HEK293 (cell line): Measurements from ENCODE around the gene ACADVL.

Source experiments
- GLIS1 ChIP-seq: fragments of 450-650 bp; formaldehyde crosslinking; IDR thresholded peaks from 2 replicates; pipeline ENCODE4 v1.5.1; 2016; ENCODE audit warnings: missing biosample characterization, missing genetic modification characterization
- SP7 ChIP-seq: fragments of 450-650 bp; formaldehyde crosslinking; IDR thresholded peaks from 2 replicates; pipeline ENCODE4 v1.5.1; 2016; ENCODE audit warnings: missing biosample characterization, missing genetic modification characterization
- ZBTB1 ChIP-seq: fragments of 450-650 bp; formaldehyde crosslinking; IDR thresholded peaks from 2 replicates; pipeline ENCODE4 v1.5.1; 2016; ENCODE audit warnings: missing biosample characterization, missing genetic modification characterization
- ZBTB6 ChIP-seq: fragments of 450-650 bp; formaldehyde crosslinking; IDR thresholded peaks from 2 replicates; pipeline ENCODE4 v1.5.1; 2017; ENCODE audit warnings: missing biosample characterization, missing genetic modification characterization
- ZEB2 ChIP-seq: fragments of 450-650 bp; formaldehyde crosslinking; IDR thresholded peaks from 2 replicates; pipeline ENCODE4 v1.5.1; 2016; ENCODE audit warnings: missing biosample characterization, missing genetic modification characterization
- ZFP3 ChIP-seq: fragments of 450-650 bp; formaldehyde crosslinking; IDR thresholded peaks from 2 replicates; pipeline ENCODE4 v1.5.1; 2016; ENCODE audit warnings: low read depth, missing biosample characterization, missing genetic modification characterization
- ZNF133 ChIP-seq: fragments of 450-650 bp; formaldehyde crosslinking; IDR thresholded peaks from 2 replicates; pipeline ENCODE4 v1.5.1; 2016; ENCODE audit warnings: missing biosample characterization, missing genetic modification characterization
- ZNF184 ChIP-seq: fragments of 450-650 bp; IDR thresholded peaks from 2 replicates; pipeline ENCODE4 v1.5.1; 2018; ENCODE audit warnings: missing biosample characterization, mild to moderate bottlenecking, missing genetic modification characterization
- ZNF2 ChIP-seq: fragments of 450-650 bp; formaldehyde crosslinking; IDR thresholded peaks from 2 replicates; pipeline ENCODE4 v1.5.1; 2016; ENCODE audit warnings: missing biosample characterization, missing genetic modification characterization
- ZNF341 ChIP-seq: fragments of 450-650 bp; formaldehyde crosslinking; IDR thresholded peaks from 2 replicates; pipeline ENCODE4; 2016; ENCODE audit warnings: low read depth, missing biosample characterization, missing genetic modification characterization
- ZNF391 ChIP-seq: fragments of 450-650 bp; formaldehyde crosslinking; IDR thresholded peaks from 2 replicates; pipeline ENCODE4 v1.5.1; 2016; ENCODE audit warnings: low read depth, missing biosample characterization, missing genetic modification characterization, borderline replicate concordance
- ZNF521 ChIP-seq: fragments of 450-650 bp; formaldehyde crosslinking; IDR thresholded peaks from 2 replicates; pipeline ENCODE4 v1.5.1; 2017; ENCODE audit warnings: missing biosample characterization, mild to moderate bottlenecking, missing genetic modification characterization
- ZNF530 ChIP-seq: fragments of 450-650 bp; formaldehyde crosslinking; IDR thresholded peaks from 2 replicates; pipeline ENCODE4 v1.5.1; 2016; ENCODE audit warnings: low read depth, missing biosample characterization, missing genetic modification characterization
- ZNF555 ChIP-seq: fragments of 450-650 bp; formaldehyde crosslinking; conservative IDR thresholded peaks from 2 replicates; pipeline ENCODE4 v1.5.1; 2017; ENCODE audit warnings: missing biosample characterization, mild to moderate bottlenecking, missing genetic modification characterization, inconsistent platforms
- ZNF585B ChIP-seq: fragments of 450-650 bp; formaldehyde crosslinking; IDR thresholded peaks from 2 replicates; pipeline ENCODE4 v1.5.1; 2016; ENCODE audit warnings: missing biosample characterization, missing genetic modification characterization
- ZNF596 ChIP-seq: fragments of 450-650 bp; IDR thresholded peaks from 2 replicates; pipeline ENCODE4 v1.5.0; 2018; ENCODE audit warnings: missing biosample characterization, mild to moderate bottlenecking, missing genetic modification characterization, moderate library complexity
- ZNF658 ChIP-seq: fragments of 450-650 bp; formaldehyde crosslinking; IDR thresholded peaks from 2 replicates; pipeline ENCODE4; 2016; ENCODE audit warnings: missing biosample characterization, missing genetic modification characterization
- ZNF670 ChIP-seq: fragments of 450-650 bp; formaldehyde crosslinking; IDR thresholded peaks from 2 replicates; pipeline ENCODE4 v1.5.1; 2016; ENCODE audit warnings: missing biosample characterization, missing genetic modification characterization, low read depth
- ZNF701 ChIP-seq: fragments of 450-650 bp; formaldehyde crosslinking; IDR thresholded peaks from 2 replicates; pipeline ENCODE4 v1.5.1; 2016; ENCODE audit warnings: missing biosample characterization, missing genetic modification characterization
- ZNF837 ChIP-seq: fragments of 450-650 bp; formaldehyde crosslinking; IDR thresholded peaks from 2 replicates; pipeline ENCODE4 v1.5.1; 2016; ENCODE audit warnings: missing biosample characterization, missing genetic modification characterization
- ZSCAN16 ChIP-seq: fragments of 450-650 bp; formaldehyde crosslinking; IDR thresholded peaks from 2 replicates; pipeline ENCODE4 v1.5.1; 2016; ENCODE audit warnings: missing biosample characterization, missing genetic modification characterization
- TF ChIP-seq, protein P1 (sequence below): fragments of 450-650 bp; IDR thresholded peaks from 2 replicates; pipeline ENCODE4 v1.5.1; 2018; ENCODE audit warnings: missing biosample characterization, mild to moderate bottlenecking, missing genetic modification characterization
- TF ChIP-seq, protein P2 (sequence below): fragments of 450-650 bp; formaldehyde crosslinking; IDR thresholded peaks from 2 replicates; pipeline ENCODE4 v1.5.1; 2016; ENCODE audit warnings: missing biosample characterization, missing genetic modification characterization
- TF ChIP-seq, protein P3 (sequence below): fragments of 450-650 bp; formaldehyde crosslinking; IDR thresholded peaks from 2 replicates; pipeline ENCODE4 v1.5.1; 2017; ENCODE audit warnings: missing biosample characterization, missing genetic modification characterization
- TF ChIP-seq, protein P4 (sequence below): fragments of 450-650 bp; formaldehyde crosslinking; IDR thresholded peaks from 2 replicates; pipeline ENCODE4 v1.5.1; 2016; ENCODE audit warnings: missing biosample characterization, missing genetic modification characterization, borderline replicate concordance
- TF ChIP-seq, protein P5 (sequence below): fragments of 450-650 bp; formaldehyde crosslinking; IDR thresholded peaks from 2 replicates; pipeline ENCODE4 v1.5.1; 2016; ENCODE audit warnings: missing biosample characterization, missing genetic modification characterization

Gene ACADVL

DNA sequence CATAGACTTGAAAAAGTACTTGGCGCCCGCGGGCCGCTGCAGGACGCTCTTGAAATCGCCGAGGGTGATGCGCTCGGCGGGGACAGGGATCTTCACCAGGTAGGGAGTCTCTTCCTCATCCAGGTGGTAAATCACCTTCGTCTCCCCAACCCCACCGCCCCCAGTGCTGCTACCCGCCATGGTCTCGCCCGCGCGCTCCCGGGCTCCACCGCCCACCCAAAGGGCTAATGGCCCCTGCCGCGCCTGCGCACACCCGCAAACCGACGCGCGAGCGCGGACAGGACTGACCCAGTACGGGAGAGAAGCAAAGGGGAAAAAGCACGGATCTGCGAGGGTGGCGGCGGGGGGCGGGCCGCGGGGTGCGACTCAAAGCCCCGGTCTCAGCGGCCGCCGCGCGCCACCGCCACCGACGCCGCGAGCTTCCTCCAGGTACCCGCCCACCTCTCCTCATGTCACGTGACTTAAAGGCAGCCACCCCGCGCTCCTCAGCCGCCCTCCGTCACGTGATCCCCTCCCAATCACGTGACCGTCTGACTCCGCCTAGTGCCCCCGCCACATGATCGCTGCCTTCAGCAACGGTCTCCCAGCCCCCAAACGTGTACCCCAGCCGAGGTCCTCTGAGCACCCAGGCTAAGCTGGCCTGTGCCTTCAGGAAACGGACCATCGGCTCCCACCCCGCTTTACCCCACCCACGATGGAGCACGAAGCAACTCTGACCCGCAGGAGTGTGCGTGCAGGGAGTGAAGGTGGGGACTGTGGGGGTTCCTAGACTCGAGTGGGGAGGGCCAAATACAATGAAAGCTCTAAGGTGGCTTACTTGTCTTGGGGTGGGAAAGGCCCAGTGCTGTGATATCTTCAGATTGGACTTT is 14.6 kb downstream of the ACADVL start, which contains the start of gene DVL2 (continued):
- TF ChIP-seq ZNF701 (tag by site-specific recombination) = no peak
- 0 out of 2 replicates have a peak, but pooled peaks have one; percentile 25 for TF ChIP-seq ZNF837
- peak; percentile 21; the same call in 1 of the 2 replicates for TF ChIP-seq ZNF341
- TF ChIP-seq ZNF658 (tag by site-specific recombination) = peak; percentile 92; the same call in 1 of the 2 replicates
- peak; percentile 96 for TF ChIP-seq ZBTB1
- TF ChIP-seq, protein P1, sequence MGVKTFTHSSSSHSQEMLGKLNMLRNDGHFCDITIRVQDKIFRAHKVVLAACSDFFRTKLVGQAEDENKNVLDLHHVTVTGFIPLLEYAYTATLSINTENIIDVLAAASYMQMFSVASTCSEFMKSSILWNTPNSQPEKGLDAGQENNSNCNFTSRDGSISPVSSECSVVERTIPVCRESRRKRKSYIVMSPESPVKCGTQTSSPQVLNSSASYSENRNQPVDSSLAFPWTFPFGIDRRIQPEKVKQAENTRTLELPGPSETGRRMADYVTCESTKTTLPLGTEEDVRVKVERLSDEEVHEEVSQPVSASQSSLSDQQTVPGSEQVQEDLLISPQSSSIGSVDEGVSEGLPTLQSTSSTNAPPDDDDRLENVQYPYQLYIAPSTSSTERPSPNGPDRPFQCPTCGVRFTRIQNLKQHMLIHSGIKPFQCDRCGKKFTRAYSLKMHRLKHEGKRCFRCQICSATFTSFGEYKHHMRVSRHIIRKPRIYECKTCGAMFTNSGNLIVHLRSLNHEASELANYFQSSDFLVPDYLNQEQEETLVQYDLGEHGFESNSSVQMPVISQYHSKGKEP (tag by site-specific recombination) = 0 out of 2 replicates have a peak, but pooled peaks have one; percentile 27
- TF ChIP-seq ZFP3 (tag by site-specific recombination) = no peak
- TF ChIP-seq, protein P2, sequence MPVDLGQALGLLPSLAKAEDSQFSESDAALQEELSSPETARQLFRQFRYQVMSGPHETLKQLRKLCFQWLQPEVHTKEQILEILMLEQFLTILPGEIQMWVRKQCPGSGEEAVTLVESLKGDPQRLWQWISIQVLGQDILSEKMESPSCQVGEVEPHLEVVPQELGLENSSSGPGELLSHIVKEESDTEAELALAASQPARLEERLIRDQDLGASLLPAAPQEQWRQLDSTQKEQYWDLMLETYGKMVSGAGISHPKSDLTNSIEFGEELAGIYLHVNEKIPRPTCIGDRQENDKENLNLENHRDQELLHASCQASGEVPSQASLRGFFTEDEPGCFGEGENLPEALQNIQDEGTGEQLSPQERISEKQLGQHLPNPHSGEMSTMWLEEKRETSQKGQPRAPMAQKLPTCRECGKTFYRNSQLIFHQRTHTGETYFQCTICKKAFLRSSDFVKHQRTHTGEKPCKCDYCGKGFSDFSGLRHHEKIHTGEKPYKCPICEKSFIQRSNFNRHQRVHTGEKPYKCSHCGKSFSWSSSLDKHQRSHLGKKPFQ = no peak
- TF ChIP-seq, protein P3, sequence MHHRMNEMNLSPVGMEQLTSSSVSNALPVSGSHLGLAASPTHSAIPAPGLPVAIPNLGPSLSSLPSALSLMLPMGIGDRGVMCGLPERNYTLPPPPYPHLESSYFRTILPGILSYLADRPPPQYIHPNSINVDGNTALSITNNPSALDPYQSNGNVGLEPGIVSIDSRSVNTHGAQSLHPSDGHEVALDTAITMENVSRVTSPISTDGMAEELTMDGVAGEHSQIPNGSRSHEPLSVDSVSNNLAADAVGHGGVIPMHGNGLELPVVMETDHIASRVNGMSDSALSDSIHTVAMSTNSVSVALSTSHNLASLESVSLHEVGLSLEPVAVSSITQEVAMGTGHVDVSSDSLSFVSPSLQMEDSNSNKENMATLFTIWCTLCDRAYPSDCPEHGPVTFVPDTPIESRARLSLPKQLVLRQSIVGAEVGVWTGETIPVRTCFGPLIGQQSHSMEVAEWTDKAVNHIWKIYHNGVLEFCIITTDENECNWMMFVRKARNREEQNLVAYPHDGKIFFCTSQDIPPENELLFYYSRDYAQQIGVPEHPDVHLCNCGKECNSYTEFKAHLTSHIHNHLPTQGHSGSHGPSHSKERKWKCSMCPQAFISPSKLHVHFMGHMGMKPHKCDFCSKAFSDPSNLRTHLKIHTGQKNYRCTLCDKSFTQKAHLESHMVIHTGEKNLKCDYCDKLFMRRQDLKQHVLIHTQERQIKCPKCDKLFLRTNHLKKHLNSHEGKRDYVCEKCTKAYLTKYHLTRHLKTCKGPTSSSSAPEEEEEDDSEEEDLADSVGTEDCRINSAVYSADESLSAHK (tag by site-specific recombination) = peak; percentile 69; the same call in 1 of the 2 replicates
- no peak for TF ChIP-seq ZNF133 (tag by site-specific recombination)
- TF ChIP-seq ZNF555 (tag by site-specific recombination) = no peak
- TF ChIP-seq ZNF184 (tag by site-specific recombination) = 0 out of 2 replicates have a peak, but pooled peaks have one; percentile 24
- no peak for TF ChIP-seq ZNF585B (tag by site-specific recombination)
- TF ChIP-seq ZNF596 = no peak
- TF ChIP-seq ZNF521 (tag by site-specific recombination) = no peak
- peak; percentile 69; the same call in 1 of the 2 replicates for TF ChIP-seq ZNF530 (tag by site-specific recombination)
- peak; percentile 91 for TF ChIP-seq SP7 (tag by site-specific recombination)
- TF ChIP-seq ZSCAN16 = 0 out of 2 replicates have a peak, but pooled peaks have one; percentile 58
- TF ChIP-seq, protein P4, sequence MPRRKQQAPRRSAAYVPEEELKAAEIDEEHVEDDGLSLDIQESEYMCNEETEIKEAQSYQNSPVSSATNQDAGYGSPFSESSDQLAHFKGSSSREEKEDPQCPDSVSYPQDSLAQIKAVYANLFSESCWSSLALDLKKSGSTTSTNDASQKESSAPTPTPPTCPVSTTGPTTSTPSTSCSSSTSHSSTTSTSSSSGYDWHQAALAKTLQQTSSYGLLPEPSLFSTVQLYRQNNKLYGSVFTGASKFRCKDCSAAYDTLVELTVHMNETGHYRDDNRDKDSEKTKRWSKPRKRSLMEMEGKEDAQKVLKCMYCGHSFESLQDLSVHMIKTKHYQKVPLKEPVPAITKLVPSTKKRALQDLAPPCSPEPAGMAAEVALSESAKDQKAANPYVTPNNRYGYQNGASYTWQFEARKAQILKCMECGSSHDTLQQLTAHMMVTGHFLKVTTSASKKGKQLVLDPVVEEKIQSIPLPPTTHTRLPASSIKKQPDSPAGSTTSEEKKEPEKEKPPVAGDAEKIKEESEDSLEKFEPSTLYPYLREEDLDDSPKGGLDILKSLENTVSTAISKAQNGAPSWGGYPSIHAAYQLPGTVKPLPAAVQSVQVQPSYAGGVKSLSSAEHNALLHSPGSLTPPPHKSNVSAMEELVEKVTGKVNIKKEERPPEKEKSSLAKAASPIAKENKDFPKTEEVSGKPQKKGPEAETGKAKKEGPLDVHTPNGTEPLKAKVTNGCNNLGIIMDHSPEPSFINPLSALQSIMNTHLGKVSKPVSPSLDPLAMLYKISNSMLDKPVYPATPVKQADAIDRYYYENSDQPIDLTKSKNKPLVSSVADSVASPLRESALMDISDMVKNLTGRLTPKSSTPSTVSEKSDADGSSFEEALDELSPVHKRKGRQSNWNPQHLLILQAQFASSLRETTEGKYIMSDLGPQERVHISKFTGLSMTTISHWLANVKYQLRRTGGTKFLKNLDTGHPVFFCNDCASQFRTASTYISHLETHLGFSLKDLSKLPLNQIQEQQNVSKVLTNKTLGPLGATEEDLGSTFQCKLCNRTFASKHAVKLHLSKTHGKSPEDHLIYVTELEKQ (tag by site-specific recombination) = no peak
- TF ChIP-seq ZNF2 (tag by site-specific recombination) = peak; percentile 73; the same call in 1 of the 2 replicates
- no peak for TF ChIP-seq ZNF670 (tag by site-specific recombination)
- TF ChIP-seq ZNF391 (tag by site-specific recombination) = peak; percentile 86; the same call in 1 of the 2 replicates
- TF ChIP-seq GLIS1 = peak; percentile 79
- TF ChIP-seq ZEB2 (tag by site-specific recombination) = peak; percentile 87
- TF ChIP-seq ZBTB6 (tag by site-specific recombination) = peak; percentile 74; the same call in 1 of the 2 replicates
- TF ChIP-seq, protein P5, sequence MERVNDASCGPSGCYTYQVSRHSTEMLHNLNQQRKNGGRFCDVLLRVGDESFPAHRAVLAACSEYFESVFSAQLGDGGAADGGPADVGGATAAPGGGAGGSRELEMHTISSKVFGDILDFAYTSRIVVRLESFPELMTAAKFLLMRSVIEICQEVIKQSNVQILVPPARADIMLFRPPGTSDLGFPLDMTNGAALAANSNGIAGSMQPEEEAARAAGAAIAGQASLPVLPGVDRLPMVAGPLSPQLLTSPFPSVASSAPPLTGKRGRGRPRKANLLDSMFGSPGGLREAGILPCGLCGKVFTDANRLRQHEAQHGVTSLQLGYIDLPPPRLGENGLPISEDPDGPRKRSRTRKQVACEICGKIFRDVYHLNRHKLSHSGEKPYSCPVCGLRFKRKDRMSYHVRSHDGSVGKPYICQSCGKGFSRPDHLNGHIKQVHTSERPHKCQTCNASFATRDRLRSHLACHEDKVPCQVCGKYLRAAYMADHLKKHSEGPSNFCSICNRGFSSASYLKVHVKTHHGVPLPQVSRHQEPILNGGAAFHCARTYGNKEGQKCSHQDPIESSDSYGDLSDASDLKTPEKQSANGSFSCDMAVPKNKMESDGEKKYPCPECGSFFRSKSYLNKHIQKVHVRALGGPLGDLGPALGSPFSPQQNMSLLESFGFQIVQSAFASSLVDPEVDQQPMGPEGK (tag by site-specific recombination) = peak; percentile 90
